ENCODE measurements around the gene AKAP6.

DNA sequence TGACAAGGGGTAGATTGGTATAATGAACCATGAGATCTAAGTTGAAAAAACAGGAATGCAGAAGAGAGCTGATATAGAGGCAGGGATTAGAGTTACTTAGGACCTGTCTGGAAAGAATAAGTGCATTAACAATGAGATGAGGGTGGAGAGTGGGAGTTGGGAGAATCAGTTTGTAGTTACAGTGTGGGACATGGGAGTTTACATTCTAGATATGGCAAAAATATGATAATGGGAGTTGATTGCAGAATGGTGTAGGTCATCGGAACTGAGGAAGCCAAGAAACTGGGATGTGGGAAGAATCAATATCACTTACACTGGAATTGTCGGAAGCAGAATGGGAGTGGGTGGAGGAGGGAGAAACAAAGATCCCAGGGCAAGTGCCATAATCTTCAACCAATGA is 308.5 kb downstream of the AKAP6 start:
- TF ChIP-seq EGR1 (IDR thresholded peaks at IDR 0.05; ENCODE audit: low read depth in 2 of 2) = no peak
- TF ChIP-seq RAD21 (IDR thresholded peaks at IDR 0.05) = no peak
- no peak for TF ChIP-seq GABPA (IDR thresholded peaks at IDR 0.05 in 1 of 2, conservative IDR thresholded peaks at IDR 0.05 in 1 of 2)
- TF ChIP-seq REST (IDR thresholded peaks at IDR 0.05) = no peak
- no peak for TF ChIP-seq CTCF (IDR thresholded peaks at IDR 0.05; ENCODE audit: low read depth, low read length, missing input control)
- TF ChIP-seq NR2F2 (IDR thresholded peaks at IDR 0.05) = no peak
- no peak for TF ChIP-seq FOXA2 (IDR thresholded peaks at IDR 0.05)
